Naive thymus-derived CD8-positive, alpha-beta T cell (primary cell): ENCODE data around the gene SP110. TPM values are rescaled to one million over a fixed set of nuclear protein-coding genes. Genes with fewer than 3 reads are reported as not detected.

Source experiments
- ATAC-seq, 2 donors: fragments of 150-1000 bp; cut with Tn5 transposase in 1 of 2; sonication (Bioruptor Pico), chemical (Tn5 transposase) in 1 of 2; 1 replicate in 1 of 2; 2 replicates in 1 of 2; pipeline ENCODE4 v1.10.0; 2021; ENCODE audit warnings: mild to moderate bottlenecking in 2 of 2, moderate library complexity in 2 of 2
- POLR2A ChIA-PET: fragments of 350-600 bp; sonication (Branson Sonifier 250); formaldehyde crosslinking; loops from one replicate; lab custom pipeline; 2021; ENCODE audit warnings: antibody characterized with exemption; lab: Charles Lee
- DNase-seq, 10 donors: peaks; one replicate each; pipeline versions ENCODE4 v3.0.0 to v3.0.0-alpha.2; 2020 to 2022
- H3K27ac Mint-ChIP-seq, 10 donors: one replicate each; pipeline ENCODE4 v1.8.0; 2020 to 2022; ENCODE audit warnings: mild to moderate bottlenecking in 10 of 10, mixed read lengths in 10 of 10, moderate library complexity in 4 of 10, inconsistent platforms in 1 of 10
- H3K27me3 Mint-ChIP-seq, 5 donors: one replicate each; pipeline ENCODE4 v1.8.0; 2021 to 2022; ENCODE audit warnings: mixed read lengths in 5 of 5
- H3K36me3 Mint-ChIP-seq, 3 donors: one replicate each; pipeline ENCODE4 v1.8.0; 2020 to 2022; ENCODE audit warnings: mixed read lengths in 3 of 3, mild to moderate bottlenecking in 2 of 3, inconsistent platforms in 1 of 3
- H3K4me1 Mint-ChIP-seq, 4 donors: one replicate each; pipeline ENCODE4 v1.8.0; 2021 to 2022; ENCODE audit warnings: mixed read lengths in 4 of 4
- H3K4me3 Mint-ChIP-seq, 10 donors: one replicate each; pipeline ENCODE4 v1.8.0; 2020 to 2022; ENCODE audit warnings: mild to moderate bottlenecking in 10 of 10, mixed read lengths in 10 of 10, moderate library complexity in 6 of 10, inconsistent platforms in 1 of 10
- H3K9me3 Mint-ChIP-seq, 9 donors: one replicate each; pipeline ENCODE4 v1.8.0; 2020 to 2022; ENCODE audit warnings: mixed read lengths in 9 of 9, mild to moderate bottlenecking in 3 of 9, inconsistent platforms in 1 of 9, moderate library complexity in 1 of 9
- polyA plus RNA-seq, 3 donors: library from polyadenylated mRNA; unstranded; fragments of 300-500 nt; fragmentation: Illumina TruSeq; gene quantifications; one replicate each; pipeline ENCODE4 v1.2.3, GENCODE V29; 2021
- total RNA-seq, 8 experiments: library from RNA in 2 of 8; stranded (reverse) in 2 of 8; gene quantifications; one replicate each; pipeline ENCODE4 v1.2.3 and lab custom pipeline; 2021 to 2026

SP110 gene
- total and polyA plus RNA-seq, 5 experiments from 2014 or later: 82.8 to 121 (median 115) TPM

- H3K4me3 Mint-ChIP-seq: no peak overlapping the region
- peaks cover 0 to 5% (median 0%) of the 10 kb centered on the region in 9 donors for H3K9me3 Mint-ChIP-seq
- H3K27me3 Mint-ChIP-seq: no peaks in the 10 kb centered on the region
- peak overlapping the region in 9 of 10 donors; percentile 8 to 65 (median 42) for H3K27ac Mint-ChIP-seq
- H3K4me1 Mint-ChIP-seq: peaks cover 1 to 11% (median 8%) of the 10 kb centered on the region in 4 donors
- H3K36me3 Mint-ChIP-seq: peaks cover 28 to 77% (median 67%) of the 10 kb centered on the region in 3 donors
- ATAC-seq (no peak), DNase-seq (no peak)
- POLR2A ChIA-PET: no interaction called here
Measured at GRCh38 chr2:230184727-230185578, 34.8 kb downstream of the SP110 start.

GRCh38 chr2:230181195-230181594 is 38.6 kb downstream of the SP110 start:
- ATAC-seq: no peak

GRCh38 chr2:230179907-230180306 is 39.9 kb downstream of the SP110 start:
- Mint-ChIP-seq H3K36me3 (peaks cover 22 to 100% (median 75%) of the 10 kb centered on the region in 3 donors), H3K4me1 (peaks cover 0 to 10% (median 3%) of the 10 kb centered on the region in 4 donors), H3K9me3 (no peaks in the 10 kb centered on the region), H3K27ac (peak overlapping the region in 6 of 10 donors; percentile 7 to 75 (median 60)), H3K27me3 (no peaks in the 10 kb centered on the region), H3K4me3 (no peak overlapping the region)
- no peak for DNase-seq
- POLR2A ChIA-PET: interaction anchor here (0.7 kb wide), 1 partner anchor 580 kb away, joined by 3 read pairs; no protein-coding TSS in a partner anchor
- ATAC-seq: no peak

More at GRCh38 chr2:230181195-230181594, 38.6 kb downstream of the SP110 start:
- Mint-ChIP-seq H3K36me3 (peaks cover 32 to 98% (median 74%) of the 10 kb centered on the region in 3 donors), H3K27ac (peak overlapping the region in 4 of 10 donors; percentile 3 to 73 (median 30)), H3K4me1 (peaks cover 0 to 12% (median 9%) of the 10 kb centered on the region in 4 donors), H3K4me3 (no peak overlapping the region), H3K9me3 (no peaks in the 10 kb centered on the region), H3K27me3 (no peaks in the 10 kb centered on the region)
- POLR2A ChIA-PET: no interaction called here
- DNase-seq: no peak

- H3K9me3 Mint-ChIP-seq: no peaks in the 10 kb centered on the region
- ATAC-seq (no peak), DNase-seq (no peak)
- POLR2A ChIA-PET: no interaction called here
- H3K4me1 Mint-ChIP-seq: peaks cover 0 to 10% (median 3%) of the 10 kb centered on the region in 4 donors
- H3K36me3 Mint-ChIP-seq: peaks cover 19 to 100% (median 71%) of the 10 kb centered on the region in 3 donors
- peak overlapping the region; percentile 4 to 90 (median 48) for H3K27ac Mint-ChIP-seq
- H3K4me3 Mint-ChIP-seq: no peak overlapping the region
- H3K27me3 Mint-ChIP-seq: no peaks in the 10 kb centered on the region
Measured at GRCh38 chr2:230178546-230179485, 41.0 kb downstream of the SP110 start.

GRCh38 chr2:230176996-230177395 is 42.8 kb downstream of the SP110 start:
- H3K27me3 Mint-ChIP-seq: no peaks in the 10 kb centered on the region
- peaks cover 0 to 10% (median 3%) of the 10 kb centered on the region in 4 donors for H3K4me1 Mint-ChIP-seq
- POLR2A ChIA-PET: no interaction called here

GRCh38 chr2:230174466-230174865 is 45.3 kb downstream of the SP110 start:
- Mint-ChIP-seq H3K9me3 (no peaks in the 10 kb centered on the region), H3K4me1 (peaks cover 9 to 16% (median 14%) of the 10 kb centered on the region in 4 donors), H3K36me3 (peaks cover 5 to 95% (median 61%) of the 10 kb centered on the region in 3 donors), H3K27me3 (no peaks in the 10 kb centered on the region), H3K4me3 (no peak overlapping the region), H3K27ac (peak overlapping the region in 6 of 10 donors; percentile 34 to 76 (median 40))
- POLR2A ChIA-PET: no interaction called here
- ATAC-seq: no peak
- no peak for DNase-seq

More at GRCh38 chr2:230176996-230177395, 42.8 kb downstream of the SP110 start:
- ATAC-seq (no peak), DNase-seq (no peak)
- peaks cover 6 to 99% (median 65%) of the 10 kb centered on the region in 3 donors for H3K36me3 Mint-ChIP-seq
- no peak overlapping the region for H3K4me3 Mint-ChIP-seq
- no peaks in the 10 kb centered on the region for H3K9me3 Mint-ChIP-seq
- H3K27ac Mint-ChIP-seq: peak overlapping the region in 9 of 10 donors; percentile 21 to 90 (median 54)

GRCh38 chr2:230172852-230173251 is 46.9 kb downstream of the SP110 start:
- Mint-ChIP-seq H3K4me1 (peaks cover 7 to 21% (median 12%) of the 10 kb centered on the region in 4 donors), H3K9me3 (no peaks in the 10 kb centered on the region), H3K27ac (peak overlapping the region in 6 of 10 donors; percentile 9 to 79 (median 58)), H3K27me3 (no peaks in the 10 kb centered on the region), H3K36me3 (peaks cover 5 to 93% (median 64%) of the 10 kb centered on the region in 3 donors), H3K4me3 (no peak overlapping the region)
- POLR2A ChIA-PET: no interaction called here
- no peak for ATAC-seq
- DNase-seq: no peak

- ATAC-seq (no peak), DNase-seq (no peak)
- Mint-ChIP-seq H3K27ac (peak overlapping the region in 6 of 10 donors; percentile 6 to 81 (median 64)), H3K9me3 (no peaks in the 10 kb centered on the region), H3K4me1 (peaks cover 7 to 21% (median 12%) of the 10 kb centered on the region in 4 donors), H3K4me3 (no peak overlapping the region), H3K27me3 (no peaks in the 10 kb centered on the region), H3K36me3 (peaks cover 5 to 93% (median 64%) of the 10 kb centered on the region in 3 donors)
- POLR2A ChIA-PET: no interaction called here
Measured at GRCh38 chr2:230172156-230172555, 47.6 kb downstream of the SP110 start.

GRCh38 chr2:230170532-230170931 is 49.3 kb downstream of the SP110 start:
- Mint-ChIP-seq H3K4me3 (peak overlapping the region in 7 of 10 donors; percentile 29 to 73 (median 67)), H3K27ac (peak overlapping the region; percentile 63 to 95 (median 88)), H3K4me1 (peaks cover 7 to 21% (median 12%) of the 10 kb centered on the region in 4 donors), H3K9me3 (no peaks in the 10 kb centered on the region), H3K27me3 (no peaks in the 10 kb centered on the region), H3K36me3 (peaks cover 4 to 88% (median 58%) of the 10 kb centered on the region in 3 donors)
- POLR2A ChIA-PET: no interaction called here
- peak in 5 of 10 donors; percentile 9 to 52 (median 34) for DNase-seq
- ATAC-seq: peak in 1 of 2 donors; percentile 83

GRCh38 chr2:230166557-230167170 is 53.1 kb downstream of the SP110 start:
- H3K4me1 Mint-ChIP-seq: peaks cover 10 to 22% (median 12%) of the 10 kb centered on the region in 4 donors
- no peak for DNase-seq
- POLR2A ChIA-PET: no interaction called here
- H3K36me3 Mint-ChIP-seq: peaks cover 4 to 79% (median 47%) of the 10 kb centered on the region in 3 donors
- no peak for ATAC-seq
- H3K27me3 Mint-ChIP-seq: no peaks in the 10 kb centered on the region
- no peaks in the 10 kb centered on the region for H3K9me3 Mint-ChIP-seq
- no peak overlapping the region for H3K4me3 Mint-ChIP-seq
- H3K27ac Mint-ChIP-seq: peak overlapping the region in 5 of 10 donors; percentile 7 to 63 (median 30)

- Mint-ChIP-seq H3K4me3 (no peak overlapping the region), H3K36me3 (peaks cover 4 to 55% (median 35%) of the 10 kb centered on the region in 3 donors), H3K9me3 (no peaks in the 10 kb centered on the region), H3K27me3 (no peaks in the 10 kb centered on the region), H3K4me1 (peaks cover 5 to 12% (median 8%) of the 10 kb centered on the region in 4 donors), H3K27ac (peak overlapping the region in 1 of 10 donors; percentile 32)
- DNase-seq (no peak), ATAC-seq (no peak)
- POLR2A ChIA-PET: no interaction called here
Measured at GRCh38 chr2:230164139-230164538, 55.6 kb downstream of the SP110 start.
